HG02943 (cell line): ENCODE measurements around the gene MRPS26.
"Not testable (repeated sequence)": the region's sequence is repeated elsewhere in the genome, so short reads cannot be mapped to it uniquely, and the experiment has no call there.

Source experiments
- ATAC-seq: cut with Tn5 transposase; IDR thresholded peaks from one replicate; pipeline ENCODE4 v1.9.1; 2021; ENCODE audit warnings: mild to moderate bottlenecking, low read depth, moderate library complexity; ENCODE audit not compliant: unreplicated experiment

The MRPS26 gene

DNA sequence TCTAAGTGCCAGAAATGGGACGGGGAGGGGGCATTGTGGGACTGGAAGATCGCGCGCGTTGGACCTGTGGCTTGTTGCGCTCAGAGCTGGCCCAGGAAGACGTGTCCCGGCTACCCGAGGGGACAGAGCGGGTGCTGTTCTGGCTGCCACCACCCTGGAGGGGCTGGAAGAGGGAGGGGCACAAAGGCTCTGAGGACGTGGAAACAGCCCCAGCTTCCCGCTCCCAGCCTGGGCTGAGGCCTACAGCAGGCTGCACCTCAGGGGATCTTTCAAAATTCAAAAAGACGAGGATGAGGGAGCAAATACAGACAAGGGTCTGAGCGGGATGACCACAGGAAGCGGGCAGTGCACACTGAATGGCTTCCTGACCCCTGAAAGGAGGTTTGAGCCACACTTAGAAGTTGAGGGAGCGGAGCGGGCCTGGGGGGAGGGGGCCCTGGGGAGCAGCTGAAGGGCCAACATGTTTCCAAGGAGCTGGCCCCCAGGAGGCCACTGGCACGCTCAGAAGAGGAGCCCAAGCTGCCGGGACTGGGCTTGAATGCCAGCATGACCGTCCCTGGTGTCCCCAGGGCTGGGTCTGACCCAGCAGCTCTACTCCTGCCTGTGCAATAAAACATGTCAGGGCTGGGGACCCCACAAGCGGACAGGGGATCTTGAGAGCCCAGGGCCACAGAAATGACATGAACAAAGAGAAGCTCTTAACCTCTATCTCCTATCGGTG, 26.8 kb downstream of the MRPS26 start:
- no peak for ATAC-seq

DNA sequence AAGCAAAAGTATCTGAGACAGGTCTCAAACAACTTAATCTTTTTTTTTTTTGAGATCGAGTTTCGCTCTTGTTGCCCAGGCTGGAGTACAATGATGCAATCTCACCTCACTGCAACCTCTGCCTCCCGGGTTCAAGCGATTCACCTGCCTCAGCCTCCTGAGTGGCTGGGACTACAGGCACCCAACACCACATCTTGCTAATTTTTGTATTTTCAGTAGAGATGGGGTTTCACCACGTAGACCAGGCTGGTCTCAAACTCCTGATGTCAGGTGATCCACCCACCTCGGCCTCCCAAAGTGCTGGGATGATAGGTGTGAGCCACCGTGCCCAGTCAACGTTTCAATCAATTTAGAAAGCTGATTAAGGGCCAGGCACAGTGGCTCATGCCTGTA, 27.4 kb downstream of the MRPS26 start:
- ATAC-seq: not testable (repeated sequence)

GRCh38 chr20:3074812-3075211, 29.0 kb downstream of the MRPS26 start:
- no peak for ATAC-seq

DNA sequence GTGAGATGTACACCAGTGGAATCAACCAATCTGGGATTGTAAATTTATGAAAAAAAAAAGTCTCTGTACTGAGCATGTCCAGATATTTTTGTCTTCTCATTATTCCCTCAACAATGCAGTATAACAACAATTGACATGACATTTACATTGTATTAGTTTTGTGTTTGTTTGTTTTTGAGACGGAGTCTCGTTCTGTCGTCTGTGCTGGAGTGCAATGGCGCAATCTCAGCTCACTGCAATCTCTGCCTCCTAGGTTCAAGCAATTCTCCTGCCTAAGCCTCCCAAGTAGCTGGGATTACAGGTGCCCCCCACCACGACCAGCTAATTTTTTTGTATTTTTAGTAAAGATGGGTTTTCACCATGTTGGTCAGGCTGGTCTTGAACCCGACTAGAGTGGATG, 29.5 kb downstream of the MRPS26 start:
- ATAC-seq: not testable (repeated sequence)

GRCh38 chr20:3077618-3078134, 31.8 kb downstream of the MRPS26 start:
- no peak for ATAC-seq

GRCh38 chr20:3080939-3081388, 35.1 kb downstream of the MRPS26 start:
- ATAC-seq: no peak

DNA sequence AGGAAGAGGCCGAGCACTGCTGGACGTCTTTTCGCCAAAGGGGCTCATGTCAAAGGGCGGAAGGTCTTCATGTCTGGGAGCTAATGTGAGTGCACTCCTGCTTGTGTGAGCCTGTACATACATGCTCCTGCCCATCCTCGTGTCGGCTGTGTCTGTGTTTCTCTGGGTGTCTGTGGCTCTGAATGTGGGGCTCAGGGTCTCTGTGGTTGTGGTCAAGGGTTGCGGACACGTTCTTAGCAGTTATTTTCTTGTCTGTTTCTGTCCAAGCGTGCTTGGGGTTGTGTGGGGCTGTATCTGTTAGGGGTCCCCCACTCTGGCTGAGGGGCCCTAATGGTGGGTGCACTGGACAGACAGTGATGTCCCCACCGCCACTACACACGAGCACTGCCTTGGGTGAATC, 35.8 kb downstream of the MRPS26 start:
- no peak for ATAC-seq

GRCh38 chr20:3082306-3082951, 36.6 kb downstream of the MRPS26 start:
- no peak for ATAC-seq

DNA sequence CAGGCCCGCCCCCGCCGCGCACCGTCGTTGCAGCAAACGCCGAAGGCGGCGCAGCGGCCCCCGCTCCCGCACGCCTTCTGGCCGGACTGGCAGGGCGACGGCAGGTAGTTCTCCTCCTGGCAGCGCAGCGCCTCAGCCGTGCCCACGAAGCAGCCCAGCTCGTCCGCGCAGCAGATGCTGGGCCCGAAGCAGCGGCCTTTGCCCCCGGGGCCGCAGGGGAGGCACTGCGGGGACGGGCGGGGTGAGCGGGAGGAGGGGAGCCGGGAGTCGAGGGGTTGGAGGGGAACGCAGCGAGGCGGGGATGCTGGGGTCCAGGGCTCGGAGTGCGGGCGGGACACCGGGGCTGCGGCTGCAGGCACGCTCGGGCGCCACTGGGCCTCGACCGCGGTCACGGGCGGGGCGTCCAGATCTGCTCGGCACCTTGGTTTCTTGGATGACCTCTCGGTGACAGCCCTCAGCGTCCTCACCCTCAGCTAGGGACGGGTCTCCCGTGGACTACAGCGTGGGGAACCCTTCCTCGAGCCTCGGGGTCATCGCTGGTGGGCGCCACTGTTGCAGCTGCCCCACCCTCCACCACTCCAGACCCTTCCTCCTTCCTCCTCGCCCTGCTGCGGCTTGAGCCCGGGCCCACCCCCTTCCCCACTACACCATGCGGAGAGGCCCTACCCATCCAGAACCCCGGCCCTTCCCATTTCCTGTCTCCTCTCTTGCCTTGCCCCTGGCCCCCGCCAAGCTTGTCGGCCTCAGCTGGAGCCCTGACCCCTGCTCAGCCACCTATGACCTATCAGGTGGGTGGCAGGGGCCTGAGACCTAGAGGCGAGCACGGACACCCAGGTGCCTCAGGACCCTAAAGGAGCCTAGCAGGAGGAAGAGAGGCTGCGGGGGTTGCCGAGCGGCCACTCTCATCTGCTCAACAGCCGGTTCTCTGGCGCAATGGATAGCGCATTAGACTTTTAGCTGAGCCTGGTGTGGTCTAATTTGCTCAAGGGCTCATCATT, 37.4 kb downstream of the MRPS26 start:
- ATAC-seq: no peak

- no peak for ATAC-seq
These were observed 38.6 kb downstream of the MRPS26 start, which contains the start of gene AVP for GRCh38 chr20:3084283-3084985. Gene AVP (minus strand): TSS chr20:3084724. CDS start chr20:3084674, 50 bp downstream.

GRCh38 chr20:3084986-3085360, 39.1 kb downstream of the MRPS26 start:
- no peak for ATAC-seq

GRCh38 chr20:3085571-3086072, 39.8 kb downstream of the MRPS26 start:
- ATAC-seq: no peak

- ATAC-seq: no peak
These were observed 42.2 kb downstream of the MRPS26 start for GRCh38 chr20:3088031-3088430.

DNA sequence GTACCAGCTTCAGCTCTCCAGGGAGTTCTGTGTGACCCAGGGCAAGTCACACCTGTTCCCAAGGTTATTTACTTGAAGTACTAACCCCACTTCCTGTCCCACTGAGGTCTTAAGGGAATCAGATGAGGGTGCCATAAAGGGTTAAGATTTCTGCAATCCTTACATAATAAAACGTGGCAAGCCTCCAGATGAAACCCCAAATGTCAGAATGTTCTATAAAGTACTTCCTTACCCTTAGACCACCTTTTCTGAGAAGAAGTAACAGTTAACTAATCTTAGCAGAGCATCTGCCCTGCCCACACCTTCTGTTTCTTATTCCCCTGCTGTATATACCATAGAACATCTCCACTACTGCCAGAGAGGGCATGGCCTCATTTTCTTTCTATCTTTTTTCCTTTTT, 44.7 kb downstream of the MRPS26 start:
- ATAC-seq: no peak

DNA sequence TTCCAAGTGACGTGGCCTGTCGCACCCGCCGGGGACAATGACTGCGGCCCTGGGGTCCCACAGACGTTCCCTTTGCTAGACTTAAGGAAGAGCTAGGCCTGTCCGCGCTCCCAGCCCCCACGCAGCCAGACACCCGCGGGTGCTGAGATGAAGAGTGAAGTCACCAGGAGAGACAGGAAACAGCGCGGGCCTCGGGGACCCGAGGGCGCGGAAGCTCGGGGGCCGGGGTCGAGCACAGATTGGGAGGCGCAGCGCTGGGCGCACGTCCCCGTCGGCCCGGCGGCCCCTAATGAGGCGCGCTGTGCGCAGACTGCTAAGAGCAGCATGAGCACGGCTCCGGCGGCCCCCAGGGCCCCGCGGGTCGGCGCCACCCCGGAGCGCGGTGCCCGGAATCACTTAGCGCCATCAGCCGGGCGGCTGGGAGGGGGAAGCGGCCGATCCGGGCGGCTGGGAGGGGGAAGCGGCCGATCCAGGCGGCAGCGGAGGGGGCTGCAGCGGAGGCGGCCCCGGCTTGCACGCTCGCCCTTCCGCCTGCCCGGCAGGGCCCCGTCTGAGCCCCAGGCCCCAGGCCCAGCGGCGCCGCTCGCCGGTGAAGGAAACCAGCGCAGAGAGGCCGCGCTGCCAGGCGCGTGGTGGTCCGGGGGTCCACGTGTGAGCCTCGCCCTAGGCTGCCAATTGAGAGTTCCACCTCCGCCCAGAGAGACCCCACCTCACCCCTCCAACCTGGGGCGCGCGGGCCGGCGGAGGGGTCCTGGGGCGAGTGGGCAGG, 46.9 kb downstream of the MRPS26 start:
- no peak for ATAC-seq

- no peak for ATAC-seq
These were observed 48.1 kb downstream of the MRPS26 start for GRCh38 chr20:3093861-3094361.

- ATAC-seq: no peak
These were observed 49.2 kb downstream of the MRPS26 start for GRCh38 chr20:3094848-3095629.
